GM18909 (cell line): ENCODE results near the gene GDPGP1.

Experiments
- ATAC-seq: cut with Tn5 transposase; IDR thresholded peaks from one replicate; pipeline ENCODE4 v1.9.1; 2021; ENCODE audit warnings: mild to moderate bottlenecking; ENCODE audit not compliant: unreplicated experiment, poor library complexity

GDPGP1 gene

GRCh38 chr15:90203922-90204321, 30.1 kb upstream of the GDPGP1 start:
- ATAC-seq = no peak

- ATAC-seq = no peak
Observed at GRCh38 chr15:90205050-90205848, 28.8 kb upstream of the GDPGP1 start.

GRCh38 chr15:90205886-90206285, 28.1 kb upstream of the GDPGP1 start:
- ATAC-seq = no peak

- ATAC-seq = no peak
Observed at GRCh38 chr15:90207252-90207651, 26.8 kb upstream of the GDPGP1 start.

- no peak for ATAC-seq
Observed at GRCh38 chr15:90208356-90208755, 25.7 kb upstream of the GDPGP1 start.

GRCh38 chr15:90209591-90209990, 24.4 kb upstream of the GDPGP1 start:
- no peak for ATAC-seq

GRCh38 chr15:90210593-90210992, 23.4 kb upstream of the GDPGP1 start:
- no peak for ATAC-seq

GRCh38 chr15:90211009-90211408, 23.0 kb upstream of the GDPGP1 start:
- ATAC-seq = no peak

GRCh38 chr15:90211440-90212143, 22.4 kb upstream of the GDPGP1 start:
- ATAC-seq = no peak

- ATAC-seq = no peak
Observed at GRCh38 chr15:90212221-90213098, 21.5 kb upstream of the GDPGP1 start.

GRCh38 chr15:90213122-90213817, 20.7 kb upstream of the GDPGP1 start:
- no peak for ATAC-seq

GRCh38 chr15:90213818-90214204, 20.2 kb upstream of the GDPGP1 start:
- ATAC-seq = no peak

- ATAC-seq = no peak
Observed at GRCh38 chr15:90214553-90215196, 19.3 kb upstream of the GDPGP1 start.

- ATAC-seq = no peak
Observed at GRCh38 chr15:90217671-90218394, 16.2 kb upstream of the GDPGP1 start.

- ATAC-seq = no peak
Observed at GRCh38 chr15:90219421-90220141, 14.4 kb upstream of the GDPGP1 start.

- ATAC-seq = no peak
Observed at GRCh38 chr15:90221246-90221900, 12.6 kb upstream of the GDPGP1 start.

- ATAC-seq = no peak
Observed at GRCh38 chr15:90222547-90222946, 11.5 kb upstream of the GDPGP1 start.
